Measurements from ENCODE around the gene EMILIN2. TPM values are rescaled to one million over a fixed set of nuclear protein-coding genes. Genes with fewer than 3 reads are reported as not detected.

Gene EMILIN2
- polyA plus RNA-seq, 1 experiment, result 7.6 TPM

- ChIA-PET POLR2A (no interaction called here), CTCF (interaction anchor here (1.0 kb wide), 1 partner anchor 365 kb away, joined by 4 read pairs; no protein-coding TSS in a partner anchor)
- no peak for DNase-seq (ENCODE audit: low read depth)
- no peak for TF ChIP-seq CTCF (IDR thresholded peaks at IDR 0.05; ENCODE audit: insufficient read depth, low read depth, low read length)
- H3K27me3 ChIP-seq (ENCODE audit: control insufficient read depth, insufficient read depth, low read length), result no peaks in the 10 kb centered on the region
- no peaks in the 10 kb centered on the region for H3K36me3 ChIP-seq (ENCODE audit: control insufficient read depth, insufficient read depth, low read length)
- H3K4me3 ChIP-seq (ENCODE audit: low read depth, low read length), result no peak overlapping the region
These were observed 33.7 kb downstream of the EMILIN2 start for GRCh38 chr18:2880473-2880872.

GRCh38 chr18:2881088-2881839, 34.5 kb downstream of the EMILIN2 start:
- ChIA-PET CTCF (interaction anchor here (1.0 kb wide), 2 partner anchors 115 to 365 kb away, joined by 3 to 4 read pairs; no protein-coding TSS in a partner anchor), POLR2A (interaction anchor here (0.5 to 0.8 kb wide), 3 partner anchors 22 to 299 kb away, joined by 3 to 11 read pairs (median 7); no protein-coding TSS in a partner anchor)
- H3K4me3 ChIP-seq (ENCODE audit: low read depth, low read length), result no peak overlapping the region
- no peaks in the 10 kb centered on the region for H3K36me3 ChIP-seq (ENCODE audit: control insufficient read depth, insufficient read depth, low read length)
- peak; percentile 11; the same call in 1 of the 2 replicates for TF ChIP-seq CTCF (IDR thresholded peaks at IDR 0.05; ENCODE audit: insufficient read depth, low read depth, low read length)
- no peaks in the 10 kb centered on the region for H3K27me3 ChIP-seq (ENCODE audit: control insufficient read depth, insufficient read depth, low read length)
- peak; percentile 84 for DNase-seq (ENCODE audit: low read depth)

DNA sequence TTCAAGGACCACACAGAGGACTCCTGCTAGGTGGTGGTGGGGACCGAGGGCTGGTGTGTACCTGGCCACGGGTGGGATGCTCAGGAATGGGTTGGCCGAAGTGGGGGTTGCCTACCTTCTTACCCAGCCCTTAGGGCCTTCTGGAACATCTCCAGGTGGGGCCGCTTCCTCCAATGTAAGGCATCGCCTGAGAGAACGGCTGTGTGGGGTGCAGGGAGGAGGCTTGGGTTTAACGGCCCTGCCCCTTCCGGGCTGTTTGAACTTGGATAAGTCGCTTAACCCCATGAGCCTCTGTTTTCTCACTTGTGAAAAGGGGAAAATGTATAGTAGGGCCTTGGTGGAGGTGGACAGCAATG, 35.0 kb downstream of the EMILIN2 start:
- POLR2A ChIA-PET, result interaction anchor here (0.8 kb wide), 1 partner anchor 21 kb away, joined by 3 read pairs; no protein-coding TSS in a partner anchor

DNA sequence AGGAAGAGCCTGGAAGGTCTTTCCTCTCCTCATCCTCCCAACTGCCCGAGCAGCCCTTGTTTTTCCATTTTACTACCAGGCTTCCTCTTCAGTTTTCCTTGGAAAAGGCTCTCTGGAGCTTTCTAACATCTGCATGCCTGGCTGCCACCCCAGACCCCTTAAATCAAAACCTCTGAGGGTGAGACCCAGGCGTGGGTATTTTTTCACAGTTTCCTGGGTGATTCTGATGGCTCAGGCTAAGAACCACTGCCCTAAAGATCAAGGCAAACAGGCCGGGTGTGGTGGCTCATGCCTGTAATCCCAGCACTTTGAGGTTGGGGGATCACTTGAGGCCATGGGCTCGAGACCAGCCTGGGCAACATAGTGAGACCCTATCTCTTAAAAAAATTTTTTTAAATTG, 35.4 kb downstream of the EMILIN2 start:
- no peak for DNase-seq (ENCODE audit: low read depth)
- Histone ChIP-seq H3K36me3 (ENCODE audit: control insufficient read depth, insufficient read depth, low read length) (no peaks in the 10 kb centered on the region), H3K27me3 (ENCODE audit: control insufficient read depth, insufficient read depth, low read length) (no peaks in the 10 kb centered on the region), H3K4me3 (ENCODE audit: low read depth, low read length) (no peak overlapping the region)
- no peak for TF ChIP-seq CTCF (IDR thresholded peaks at IDR 0.05; ENCODE audit: insufficient read depth, low read depth, low read length)
- ChIA-PET POLR2A (no interaction called here), CTCF (no interaction called here)

More for the DNA sequence above, 35.0 kb downstream of the EMILIN2 start:
- CTCF ChIA-PET, result interaction anchor here (1.0 kb wide), 1 partner anchor 116 kb away, joined by 3 read pairs; no protein-coding TSS in a partner anchor
- Histone ChIP-seq H3K4me3 (ENCODE audit: low read depth, low read length) (no peak overlapping the region), H3K27me3 (ENCODE audit: control insufficient read depth, insufficient read depth, low read length) (no peaks in the 10 kb centered on the region), H3K36me3 (ENCODE audit: control insufficient read depth, insufficient read depth, low read length) (no peaks in the 10 kb centered on the region)
- no peak for TF ChIP-seq CTCF (IDR thresholded peaks at IDR 0.05; ENCODE audit: insufficient read depth, low read depth, low read length)
- no peak for DNase-seq (ENCODE audit: low read depth)

DNA sequence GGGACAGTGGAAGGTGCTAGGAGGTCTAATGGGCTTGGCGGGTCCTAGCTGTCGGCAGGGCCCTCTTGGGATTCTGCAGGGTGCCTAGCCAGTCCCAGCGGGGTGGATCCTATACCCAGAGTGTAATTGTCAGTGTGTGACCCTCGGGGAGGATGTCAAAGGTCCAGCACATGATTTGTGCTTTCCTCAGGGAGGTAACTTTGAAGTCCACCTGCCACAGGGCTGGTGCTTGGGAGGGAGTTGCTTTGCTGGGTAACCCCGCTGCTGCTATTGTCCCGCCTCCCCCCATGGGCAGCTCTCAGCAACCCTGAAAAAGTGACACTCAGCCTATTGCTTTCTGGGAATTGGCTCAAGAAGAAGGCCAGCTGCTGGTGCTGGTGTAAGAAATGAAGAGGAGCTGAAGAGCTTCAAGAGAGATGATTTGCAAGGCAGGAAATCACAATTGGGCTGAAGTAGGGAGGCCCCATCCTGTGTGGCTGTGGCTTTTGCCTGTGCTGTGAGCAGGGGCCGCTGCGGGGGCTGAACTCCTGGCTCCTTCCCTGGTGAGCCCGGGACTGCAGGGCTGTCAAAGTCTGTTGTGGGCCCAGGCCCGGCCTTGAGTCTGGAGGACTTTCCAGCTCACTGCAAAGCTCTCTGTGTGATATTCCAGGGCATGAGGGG, 36.4 kb downstream of the EMILIN2 start:
- POLR2A ChIA-PET, result no interaction called here
- TF ChIP-seq CTCF (IDR thresholded peaks at IDR 0.05; ENCODE audit: insufficient read depth, low read depth, low read length), result no peak
- no peak overlapping the region for H3K4me3 ChIP-seq (ENCODE audit: low read depth, low read length)
- no peak for DNase-seq (ENCODE audit: low read depth)
- H3K36me3 ChIP-seq (ENCODE audit: control insufficient read depth, insufficient read depth, low read length), result no peaks in the 10 kb centered on the region
- CTCF ChIA-PET, result interaction anchor here (1.1 to 1.4 kb wide), 2 partner anchors 117 to 268 kb away, joined by 3 read pairs; no protein-coding TSS in a partner anchor
- no peaks in the 10 kb centered on the region for H3K27me3 ChIP-seq (ENCODE audit: control insufficient read depth, insufficient read depth, low read length)

Measured in BJ (cell line).